Gastroesophageal sphincter (tissue), 4 donors: ENCODE data around the gene PTTG1. TPM values are rescaled to one million over a fixed set of nuclear protein-coding genes. Genes with fewer than 3 reads are reported as not detected.
A peak's percentile ranks its signal among the peaks of the same experiment; 100 is the strongest.

Experiments
- ATAC-seq: fragments of 150-250 bp; one replicate; pipeline ENCODE4 v1.9.1; 2016; ENCODE audit warnings: mild to moderate bottlenecking, moderate library complexity
- H3K27ac ChIP-seq, 4 donors: fragments of 200-600 bp; sonication (generic) in 3 of 4; 1 replicate in 3 of 4; 2 replicates in 1 of 4; pipeline ENCODE4 v1.5.1; 2016 to 2019
- H3K27me3 ChIP-seq: fragments of 200-600 bp; sonication (generic); one replicate; pipeline ENCODE4 v1.5.1; 2019
- H3K36me3 ChIP-seq, 2 donors: fragments of 200-600 bp; sonication (generic); one replicate each; pipeline ENCODE4 v1.5.1; 2019; ENCODE audit warnings: control low read depth in 1 of 2
- H3K4me1 ChIP-seq, 3 donors: fragments of 200-600 bp; sonication (generic); 1 replicate in 2 of 3; 2 replicates in 1 of 3; pipeline ENCODE4 v1.5.1; 2016 to 2019; ENCODE audit warnings: control low read depth in 2 of 3
- H3K4me3 ChIP-seq, 2 donors: fragments of 200-600 bp; sonication (generic); one replicate each; pipeline ENCODE4 v1.5.1; 2019; ENCODE audit warnings: mild to moderate bottlenecking in 1 of 2, moderate library complexity in 1 of 2
- H3K9me3 ChIP-seq, 3 donors: fragments of 200-600 bp; sonication (generic); one replicate each; pipeline ENCODE4 v1.5.1; 2017 to 2019; ENCODE audit warnings: control low read depth in 2 of 3
- CTCF ChIP-seq, 4 experiments: fragments of 200-600 bp in 2 of 4; fragments of 450-650 bp in 2 of 4; sonication (generic) in 1 of 4; IDR thresholded peaks; one replicate each; pipeline ENCODE4 v1.5.1; 2017 to 2019; ENCODE audit warnings: antibody characterized with exemption in 4 of 4, mild to moderate bottlenecking in 2 of 4, moderate library complexity in 2 of 4
- EP300 ChIP-seq: sonication (generic); formaldehyde crosslinking; IDR thresholded peaks from one replicate; pipeline ENCODE4 v1.6.1; 2017; ENCODE audit warnings: antibody characterized with exemption, mild to moderate bottlenecking
- POLR2A ChIP-seq, 2 donors: fragments of 450-650 bp; IDR thresholded peaks; one replicate each; pipeline ENCODE4 v1.6.1; 2017; ENCODE audit warnings: antibody characterized with exemption in 2 of 2, mild to moderate bottlenecking in 2 of 2, moderate library complexity in 1 of 2
- POLR2AphosphoS5 ChIP-seq: sonication (generic); formaldehyde crosslinking; IDR thresholded peaks from one replicate; pipeline ENCODE4 v1.6.1; 2017; ENCODE audit warnings: antibody characterized with exemption
- WGBS, 2 donors: methylation state at CpG; one replicate each; pipeline ENCODE4 v1.1.5; 2018; ENCODE audit warnings: low coverage in 1 of 2; 5-methylcytosine and 5-hydroxymethylcytosine counted together
- total RNA-seq, 4 donors: library from RNA; depleted of rRNA; stranded (reverse); fragments of >200 nt; gene quantifications; one replicate each; pipeline ENCODE4 v1.1.0, GENCODE V29; 2016

The PTTG1 gene
- total RNA-seq, 4 donors from 2014 or later: 3.5 to 31.8 (median 4.8) TPM

DNA sequence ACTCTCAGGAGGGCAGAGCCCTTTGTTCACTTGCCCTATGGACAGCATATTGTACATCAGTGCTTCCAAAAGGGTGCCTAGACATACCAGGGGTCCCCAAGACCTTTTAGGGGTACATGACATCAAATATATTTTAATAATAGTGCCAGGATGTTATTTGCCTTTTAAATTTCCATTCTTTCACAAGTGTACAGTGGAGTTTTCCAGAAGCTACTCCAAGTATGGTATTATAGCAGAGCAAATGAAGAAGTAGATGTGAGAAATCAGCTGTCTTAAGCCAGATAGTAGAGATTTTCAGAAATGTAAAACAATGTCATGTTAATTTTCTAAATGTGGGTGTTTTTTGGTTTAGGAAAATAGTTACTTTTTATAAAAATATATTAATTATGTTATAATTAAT lies 15.6 kb downstream of the PTTG1 start:
- no peak for ATAC-seq
- TF ChIP-seq POLR2AphosphoS5: no peak
- no peak for TF ChIP-seq EP300
- no peak for TF ChIP-seq CTCF (IDR thresholded peaks at IDR 0.05)
- no peak for TF ChIP-seq POLR2A (IDR thresholded peaks at IDR 0.05)

GRCh38 chr5:160438316-160439204 lies 16.9 kb downstream of the PTTG1 start:
- H3K4me3 ChIP-seq: peak overlapping the region; percentile 48 to 65
- TF ChIP-seq POLR2AphosphoS5 (no peak), CTCF (IDR thresholded peaks at IDR 0.05) (peak; percentile 40 to 72 (median 52))
- H3K27ac ChIP-seq: peak overlapping the region in 1 of 4 donors; percentile 59

More for the DNA sequence above, 15.6 kb downstream of the PTTG1 start:
- H3K27ac ChIP-seq: no peak overlapping the region
- no peak overlapping the region for H3K4me3 ChIP-seq
- no peaks in the 10 kb centered on the region for H3K9me3 ChIP-seq
- peaks cover 6% of the 10 kb centered on the region for H3K27me3 ChIP-seq
- no peaks in the 10 kb centered on the region for H3K36me3 ChIP-seq
- peaks cover 0 to 16% (median 0%) of the 10 kb centered on the region in 3 donors for H3K4me1 ChIP-seq

GRCh38 chr5:160439205-160439600 lies 17.5 kb downstream of the PTTG1 start:
- Histone ChIP-seq H3K4me1 (peaks cover 0 to 16% (median 0%) of the 10 kb centered on the region in 3 donors), H3K4me3 (peak overlapping the region; percentile 48 to 65), H3K27me3 (peaks cover 6% of the 10 kb centered on the region), H3K36me3 (no peaks in the 10 kb centered on the region), H3K9me3 (no peaks in the 10 kb centered on the region), H3K27ac (peak overlapping the region in 1 of 4 donors; percentile 59)
- 0 to 3% methylated on average over 3 to 7 of the region's 11 CpGs for WGBS, 2 donors
- peak; percentile 89 for ATAC-seq
- TF ChIP-seq POLR2AphosphoS5 (no peak), EP300 (no peak), CTCF (IDR thresholded peaks at IDR 0.05) (peak; percentile 79 to 97 (median 92))

More at GRCh38 chr5:160438316-160439204, 16.9 kb downstream of the PTTG1 start:
- peak; percentile 44 for ATAC-seq
- WGBS, 2 donors: 2 to 8% methylated on average over 14 to 15 of the region's 18 CpGs
- Histone ChIP-seq H3K27me3 (peaks cover 6% of the 10 kb centered on the region), H3K9me3 (no peaks in the 10 kb centered on the region), H3K36me3 (no peaks in the 10 kb centered on the region), H3K4me1 (peaks cover 0 to 16% (median 0%) of the 10 kb centered on the region in 3 donors)

DNA sequence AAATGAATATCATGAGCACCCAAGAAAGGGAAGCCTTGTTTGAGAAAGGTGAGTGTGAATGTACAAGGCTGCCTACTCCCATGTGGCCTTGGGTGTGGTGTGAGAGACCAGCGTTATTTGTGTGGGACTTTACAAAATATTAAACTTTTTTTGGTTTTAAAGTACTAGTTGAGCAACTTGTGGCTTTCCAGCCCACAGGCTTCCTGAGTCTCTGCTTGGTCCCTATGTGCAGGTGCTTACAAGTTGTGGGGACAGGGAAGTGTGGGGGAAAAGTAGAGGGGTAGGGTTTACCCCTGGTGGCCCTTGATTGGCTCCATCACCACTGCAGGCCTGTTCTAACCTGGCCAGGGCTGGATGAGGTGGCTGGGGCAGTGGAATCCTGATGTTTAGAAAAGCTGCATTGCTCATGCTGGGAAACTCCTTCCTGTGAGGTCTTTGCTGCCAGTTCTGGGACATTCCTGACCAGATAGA lies 19.7 kb downstream of the PTTG1 start:
- no peaks in the 10 kb centered on the region for H3K36me3 ChIP-seq
- H3K27ac ChIP-seq: no peak overlapping the region
- WGBS, 2 donors: 38 to 71% methylated on average over 1 of the region's 1 CpG
- H3K27me3 ChIP-seq: peaks cover 1% of the 10 kb centered on the region
- TF ChIP-seq POLR2AphosphoS5: no peak
- no peak for ATAC-seq
- no peaks in the 10 kb centered on the region for H3K9me3 ChIP-seq
- no peak overlapping the region for H3K4me3 ChIP-seq
- peaks cover 0 to 16% (median 0%) of the 10 kb centered on the region in 3 donors for H3K4me1 ChIP-seq

- Histone ChIP-seq H3K27me3 (no peaks in the 10 kb centered on the region), H3K27ac (no peak overlapping the region), H3K4me3 (no peak overlapping the region), H3K36me3 (no peaks in the 10 kb centered on the region), H3K4me1 (peaks cover 0 to 16% (median 0%) of the 10 kb centered on the region in 3 donors), H3K9me3 (no peaks in the 10 kb centered on the region)
- TF ChIP-seq POLR2A (IDR thresholded peaks at IDR 0.05) (no peak), EP300 (no peak), POLR2AphosphoS5 (no peak), CTCF (IDR thresholded peaks at IDR 0.05) (no peak)
- 62 to 70% methylated on average over 3 of the region's 4 CpGs for WGBS, 2 donors
- ATAC-seq: no peak
Measured at GRCh38 chr5:160442824-160443431, 21.3 kb downstream of the PTTG1 start.
